Measurements from ENCODE around the gene EEF1A2.

Gene EEF1A2

DNA sequence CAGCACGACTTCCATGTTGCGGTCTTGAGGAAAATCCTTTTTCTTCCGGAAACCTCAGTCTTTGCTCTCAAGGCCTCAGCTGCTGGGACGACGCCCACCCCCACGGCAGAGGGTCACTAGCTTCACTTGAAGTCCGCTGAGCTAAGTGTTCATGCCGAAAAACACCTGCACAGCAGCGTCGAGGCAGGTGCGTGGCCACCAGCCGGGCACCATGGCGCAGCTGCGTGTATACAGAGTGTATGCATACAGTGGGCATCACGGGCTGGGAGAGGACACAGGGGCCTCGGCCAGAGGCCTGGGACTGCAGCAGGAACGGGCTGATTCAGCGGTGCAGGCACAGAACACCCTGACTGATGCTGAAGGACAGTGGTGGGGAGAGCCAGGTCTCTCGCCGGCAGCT is 46.5 kb downstream of the EEF1A2 start:
- no peak for DNase-seq (ENCODE audit: low spot score)

GRCh38 chr20:63451821-63452220 is 47.1 kb downstream of the EEF1A2 start:
- DNase-seq (ENCODE audit: low spot score): no peak

- peak; percentile 70 for DNase-seq (ENCODE audit: low spot score)
These were observed 48.8 kb downstream of the EEF1A2 start for GRCh38 chr20:63449796-63450730.

- DNase-seq (ENCODE audit: low spot score): no peak
These were observed 49.9 kb downstream of the EEF1A2 start for GRCh38 chr20:63449025-63449424.

- no peak for DNase-seq (ENCODE audit: low spot score)
These were observed 50.9 kb downstream of the EEF1A2 start for GRCh38 chr20:63448031-63448430.

- no peak for DNase-seq (ENCODE audit: low spot score)
These were observed 51.6 kb downstream of the EEF1A2 start for GRCh38 chr20:63447320-63447719.

GRCh38 chr20:63446216-63447024 is 52.5 kb downstream of the EEF1A2 start:
- no peak for DNase-seq (ENCODE audit: low spot score)

DNA sequence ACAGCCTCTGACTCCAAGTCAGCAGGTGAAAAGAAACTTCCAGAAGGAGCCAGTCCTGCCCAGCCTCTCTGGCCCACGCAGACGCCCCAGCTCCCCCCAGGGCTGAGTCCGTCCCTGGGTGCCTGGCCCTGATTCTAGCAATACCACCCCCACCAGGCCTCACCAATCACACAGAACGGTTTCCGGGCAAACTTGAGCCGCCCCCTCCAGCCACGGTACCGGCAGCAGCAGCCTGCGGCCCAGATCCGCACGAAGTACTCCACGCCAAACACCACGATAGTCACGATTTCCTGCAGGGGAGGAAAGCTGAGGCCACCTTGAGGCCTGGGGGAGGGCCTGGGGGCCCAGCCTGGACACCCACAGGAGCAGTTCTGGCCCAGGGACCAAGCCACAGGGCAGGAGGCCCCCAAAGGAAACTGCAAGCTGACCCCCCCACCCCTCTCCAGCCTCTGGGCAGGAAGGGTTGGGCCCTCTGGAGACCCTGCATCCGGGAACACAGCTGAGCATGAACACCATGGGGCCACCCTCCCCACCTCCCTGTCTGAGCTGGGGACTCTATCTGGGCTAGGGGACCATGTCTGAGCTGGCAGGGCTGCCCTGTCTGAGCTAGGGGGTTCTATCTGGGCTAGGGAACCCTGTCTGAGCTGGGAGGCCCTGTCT is 53.7 kb downstream of the EEF1A2 start:
- no peak for DNase-seq (ENCODE audit: low spot score)

GRCh38 chr20:63444548-63444947 is 54.3 kb downstream of the EEF1A2 start:
- no peak for DNase-seq (ENCODE audit: low spot score)

- DNase-seq (ENCODE audit: low spot score): no peak
These were observed 55.1 kb downstream of the EEF1A2 start for GRCh38 chr20:63443606-63444395.

DNA sequence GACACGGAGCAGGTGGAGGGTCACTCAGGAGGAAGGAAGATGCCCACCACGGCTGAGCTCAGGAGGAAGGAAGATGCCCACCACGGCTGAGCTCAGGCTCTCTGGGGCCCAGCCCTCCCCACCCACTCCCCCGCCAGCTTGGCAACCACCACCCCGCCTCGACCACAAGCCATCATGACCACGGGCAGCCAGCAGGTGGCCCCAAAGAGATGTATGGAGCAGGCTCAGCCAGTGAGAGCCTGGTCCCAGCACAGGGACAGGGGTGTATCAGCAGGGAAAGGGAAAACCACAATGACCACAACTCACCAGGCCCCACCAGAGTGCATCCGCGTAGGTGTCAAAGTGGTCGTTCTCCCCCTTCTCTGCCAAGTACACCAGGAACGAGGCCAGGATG is 56.8 kb downstream of the EEF1A2 start:
- DNase-seq (ENCODE audit: low spot score): peak; percentile 98

DNA sequence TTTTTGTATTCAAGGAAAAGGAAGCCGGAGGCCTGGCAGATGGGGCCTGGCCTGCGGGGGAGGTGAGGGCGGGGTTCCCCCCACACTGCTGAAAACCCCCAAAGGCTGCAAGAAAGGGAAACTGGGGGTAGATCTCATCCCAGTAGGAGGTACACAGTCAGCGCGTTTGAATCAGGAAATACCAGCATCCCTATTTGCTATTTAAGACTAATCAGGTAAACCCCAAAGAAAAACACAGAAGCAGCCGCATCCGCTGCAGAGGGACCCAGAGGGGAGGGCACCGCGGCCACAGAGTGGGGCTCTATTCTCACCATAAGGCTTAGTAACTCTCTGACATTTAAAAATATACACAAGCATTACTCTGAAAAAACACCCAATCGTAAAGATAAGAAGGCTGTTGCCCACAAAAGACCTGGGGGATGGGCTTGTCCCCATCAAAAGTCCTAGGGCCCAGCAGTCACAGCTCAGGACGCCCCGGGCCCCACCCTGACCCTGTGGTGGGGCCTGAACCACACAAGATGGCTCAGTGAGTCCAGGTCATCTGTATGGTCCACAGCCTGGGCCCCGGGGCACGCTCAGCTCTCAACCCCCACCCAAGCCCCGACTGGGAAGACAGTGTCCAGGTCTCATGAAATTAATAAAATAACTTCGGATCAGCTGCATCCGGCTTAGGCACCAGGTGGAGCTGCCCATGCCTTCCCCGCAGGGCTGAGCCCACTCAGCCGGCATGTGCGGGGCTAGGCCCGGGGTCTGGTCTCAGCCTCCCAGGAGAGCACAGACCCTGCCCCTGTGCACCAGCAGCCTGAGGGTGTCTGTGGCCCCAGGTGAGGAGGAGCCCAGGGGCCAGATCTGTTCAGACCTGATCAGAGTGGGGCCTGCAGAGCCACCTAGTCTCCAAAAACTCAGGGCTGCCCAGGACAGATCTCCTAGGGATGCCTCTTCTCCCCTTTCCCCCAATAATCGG is 57.5 kb downstream of the EEF1A2 start:
- DNase-seq (ENCODE audit: low spot score): no peak

- no peak for DNase-seq (ENCODE audit: low spot score)
These were observed 58.4 kb downstream of the EEF1A2 start for GRCh38 chr20:63440366-63440955.

GRCh38 chr20:63439866-63440265 is 59.0 kb downstream of the EEF1A2 start:
- DNase-seq (ENCODE audit: low spot score): no peak

- no peak for DNase-seq (ENCODE audit: low spot score)
These were observed 60.8 kb downstream of the EEF1A2 start for GRCh38 chr20:63438121-63438520.

Measured in HuH-7 (cell line).